ENCODE measurements around the gene SPESP1. TPM values are rescaled to one million over a fixed set of nuclear protein-coding genes. Genes with fewer than 3 reads are reported as not detected.
"Not testable (repeated sequence)": the region's sequence is repeated elsewhere in the genome, so short reads cannot be mapped to it uniquely, and the experiment has no call there.

The SPESP1 gene
- total RNA-seq, 1 donor from 2014 or later: not detected

DNA sequence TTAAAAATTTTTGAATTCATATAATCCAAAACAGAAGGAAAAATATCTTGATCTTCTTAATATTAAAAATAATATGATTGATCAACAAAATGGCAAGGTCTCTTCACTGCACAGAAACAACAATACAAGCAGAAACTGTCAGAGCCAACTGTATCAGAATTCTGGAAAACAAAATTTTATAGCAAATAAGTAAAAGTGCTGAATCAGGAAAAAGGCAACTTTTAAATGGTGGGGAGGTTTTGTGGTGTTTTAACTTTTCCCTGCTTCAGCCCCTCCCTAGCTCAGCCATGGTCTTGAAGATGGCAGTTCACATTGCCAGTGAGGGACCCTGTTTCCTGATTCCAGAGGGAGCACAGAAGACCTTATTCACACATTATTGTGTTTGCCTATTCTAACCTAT lies 37.6 kb downstream of the SPESP1 start:
- TF ChIP-seq, protein P1, sequence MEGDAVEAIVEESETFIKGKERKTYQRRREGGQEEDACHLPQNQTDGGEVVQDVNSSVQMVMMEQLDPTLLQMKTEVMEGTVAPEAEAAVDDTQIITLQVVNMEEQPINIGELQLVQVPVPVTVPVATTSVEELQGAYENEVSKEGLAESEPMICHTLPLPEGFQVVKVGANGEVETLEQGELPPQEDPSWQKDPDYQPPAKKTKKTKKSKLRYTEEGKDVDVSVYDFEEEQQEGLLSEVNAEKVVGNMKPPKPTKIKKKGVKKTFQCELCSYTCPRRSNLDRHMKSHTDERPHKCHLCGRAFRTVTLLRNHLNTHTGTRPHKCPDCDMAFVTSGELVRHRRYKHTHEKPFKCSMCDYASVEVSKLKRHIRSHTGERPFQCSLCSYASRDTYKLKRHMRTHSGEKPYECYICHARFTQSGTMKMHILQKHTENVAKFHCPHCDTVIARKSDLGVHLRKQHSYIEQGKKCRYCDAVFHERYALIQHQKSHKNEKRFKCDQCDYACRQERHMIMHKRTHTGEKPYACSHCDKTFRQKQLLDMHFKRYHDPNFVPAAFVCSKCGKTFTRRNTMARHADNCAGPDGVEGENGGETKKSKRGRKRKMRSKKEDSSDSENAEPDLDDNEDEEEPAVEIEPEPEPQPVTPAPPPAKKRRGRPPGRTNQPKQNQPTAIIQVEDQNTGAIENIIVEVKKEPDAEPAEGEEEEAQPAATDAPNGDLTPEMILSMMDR (IDR thresholded peaks at IDR 0.05; ENCODE audit: partially characterized antibody, unreplicated experiment): no peak
- no peak overlapping the region for H3K4me3 Mint-ChIP-seq (ENCODE audit: unreplicated experiment)
- H3K27me3 Mint-ChIP-seq (ENCODE audit: unreplicated experiment): peaks cover 3% of the 10 kb centered on the region
- no peaks in the 10 kb centered on the region for H3K4me1 Mint-ChIP-seq (ENCODE audit: low read depth, unreplicated experiment)
- DNase-seq: no peak
- H3K36me3 Mint-ChIP-seq (ENCODE audit: unreplicated experiment): peaks cover 16% of the 10 kb centered on the region
- peaks cover 8% of the 10 kb centered on the region for H3K9me3 Mint-ChIP-seq (ENCODE audit: unreplicated experiment)
- no peak overlapping the region for H3K27ac Mint-ChIP-seq (ENCODE audit: unreplicated experiment)

DNA sequence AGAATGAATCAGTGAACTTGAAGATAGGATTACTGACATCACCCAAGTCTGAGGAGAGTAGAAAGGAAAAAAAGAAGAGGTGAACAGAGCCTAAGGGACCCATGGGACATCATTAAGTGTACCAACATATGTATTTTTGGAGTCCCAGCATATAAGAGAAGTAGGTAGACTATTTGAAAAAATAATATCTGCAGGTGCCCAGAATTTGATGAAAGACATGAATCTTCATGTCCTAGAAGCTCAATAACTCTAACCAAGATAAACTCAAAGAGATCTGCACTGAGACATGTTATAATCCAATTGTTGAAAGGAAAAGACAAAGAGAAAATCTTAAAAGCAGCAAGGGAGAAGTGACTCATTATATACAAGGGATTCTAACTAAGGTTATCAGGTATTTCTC lies 39.0 kb downstream of the SPESP1 start:
- Mint-ChIP-seq H3K9me3 (ENCODE audit: unreplicated experiment) (peaks cover 6% of the 10 kb centered on the region), H3K4me1 (ENCODE audit: low read depth, unreplicated experiment) (no peaks in the 10 kb centered on the region), H3K27me3 (ENCODE audit: unreplicated experiment) (peaks cover 3% of the 10 kb centered on the region), H3K27ac (ENCODE audit: unreplicated experiment) (no peak overlapping the region), H3K36me3 (ENCODE audit: unreplicated experiment) (peaks cover 16% of the 10 kb centered on the region), H3K4me3 (ENCODE audit: unreplicated experiment) (no peak overlapping the region)
- DNase-seq: no peak
- TF ChIP-seq, protein P1 (IDR thresholded peaks at IDR 0.05; ENCODE audit: partially characterized antibody, unreplicated experiment): no peak

DNA sequence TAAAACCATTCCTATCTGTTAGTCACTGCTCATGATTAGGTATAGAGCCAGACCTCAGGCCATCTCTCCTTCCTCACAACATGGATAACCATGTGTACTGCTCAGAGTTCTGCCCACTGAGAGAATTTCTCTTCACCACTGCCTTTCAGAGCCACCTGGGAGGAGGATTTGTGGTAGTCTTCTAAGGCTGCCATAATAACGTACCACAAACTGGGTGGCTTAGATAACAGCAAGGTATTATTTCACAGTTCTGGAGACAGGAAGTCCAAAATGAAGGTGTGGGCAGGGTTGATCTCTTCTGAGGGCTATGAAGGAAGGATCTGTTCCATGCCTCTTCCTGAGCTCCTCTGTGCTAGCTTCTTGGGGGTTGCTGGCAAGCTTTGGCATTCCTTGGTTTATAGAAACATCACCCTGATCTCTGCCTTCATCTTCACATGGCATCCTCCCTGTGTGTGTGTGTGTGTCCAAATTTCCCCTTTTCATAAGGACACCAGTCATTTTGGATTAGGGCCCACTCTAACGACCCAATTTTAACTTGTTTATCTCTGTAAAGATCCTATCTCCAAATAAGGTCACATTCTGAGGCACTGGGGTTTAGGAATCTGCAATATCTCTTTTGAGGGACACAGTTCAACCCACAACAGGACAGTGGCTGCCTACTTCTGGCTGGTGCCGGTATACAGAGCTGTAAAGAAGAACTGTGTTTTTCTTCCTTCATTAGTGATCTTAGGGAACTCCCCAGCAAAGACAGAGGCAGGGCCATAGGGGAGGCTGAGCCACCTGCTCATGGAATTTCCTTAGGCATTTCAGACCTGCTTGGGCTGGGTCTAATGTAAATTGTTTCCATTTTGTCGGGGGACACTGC lies 42.1 kb downstream of the SPESP1 start:
- no peak overlapping the region for H3K4me3 Mint-ChIP-seq (ENCODE audit: unreplicated experiment)
- peaks cover 11% of the 10 kb centered on the region for H3K36me3 Mint-ChIP-seq (ENCODE audit: unreplicated experiment)
- peaks cover 4% of the 10 kb centered on the region for H3K9me3 Mint-ChIP-seq (ENCODE audit: unreplicated experiment)
- H3K4me1 Mint-ChIP-seq (ENCODE audit: low read depth, unreplicated experiment): no peaks in the 10 kb centered on the region
- TF ChIP-seq, protein P1 (IDR thresholded peaks at IDR 0.05; ENCODE audit: partially characterized antibody, unreplicated experiment): no peak
- no peak for DNase-seq
- no peaks in the 10 kb centered on the region for H3K27me3 Mint-ChIP-seq (ENCODE audit: unreplicated experiment)
- no peak overlapping the region for H3K27ac Mint-ChIP-seq (ENCODE audit: unreplicated experiment)

DNA sequence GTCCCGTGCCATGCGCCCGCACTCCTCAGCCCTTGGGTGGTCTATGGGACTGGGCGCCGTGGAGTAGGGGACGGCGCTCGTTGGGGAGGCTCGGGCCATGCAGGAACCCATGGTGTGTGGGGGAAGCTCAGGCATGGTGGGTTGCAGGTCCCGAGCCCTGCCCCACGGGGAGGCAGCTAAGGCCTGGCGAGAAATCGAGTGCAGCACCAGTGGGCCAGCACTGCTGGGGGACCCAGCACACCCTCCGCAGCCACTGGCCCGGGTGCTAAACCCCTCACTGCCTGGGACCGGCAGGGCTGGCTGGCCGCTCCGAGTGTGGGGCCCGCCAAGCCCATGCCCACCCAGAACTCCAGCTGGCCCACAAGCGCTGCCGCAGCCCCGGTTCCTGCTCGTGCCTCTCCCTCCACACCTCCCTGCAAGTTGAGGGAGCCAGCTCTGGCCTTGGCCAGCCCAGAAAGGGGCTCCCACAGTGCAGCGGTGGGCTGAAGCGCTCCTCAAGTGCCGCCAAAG lies 45.4 kb downstream of the SPESP1 start:
- H3K4me1 Mint-ChIP-seq (ENCODE audit: low read depth, unreplicated experiment); H3K9me3 Mint-ChIP-seq (ENCODE audit: unreplicated experiment); H3K27me3 Mint-ChIP-seq (ENCODE audit: unreplicated experiment); DNase-seq; H3K4me3 Mint-ChIP-seq (ENCODE audit: unreplicated experiment); H3K27ac Mint-ChIP-seq (ENCODE audit: unreplicated experiment): not testable (repeated sequence)
- peaks cover 14% of the 10 kb centered on the region for H3K36me3 Mint-ChIP-seq (ENCODE audit: unreplicated experiment)

DNA sequence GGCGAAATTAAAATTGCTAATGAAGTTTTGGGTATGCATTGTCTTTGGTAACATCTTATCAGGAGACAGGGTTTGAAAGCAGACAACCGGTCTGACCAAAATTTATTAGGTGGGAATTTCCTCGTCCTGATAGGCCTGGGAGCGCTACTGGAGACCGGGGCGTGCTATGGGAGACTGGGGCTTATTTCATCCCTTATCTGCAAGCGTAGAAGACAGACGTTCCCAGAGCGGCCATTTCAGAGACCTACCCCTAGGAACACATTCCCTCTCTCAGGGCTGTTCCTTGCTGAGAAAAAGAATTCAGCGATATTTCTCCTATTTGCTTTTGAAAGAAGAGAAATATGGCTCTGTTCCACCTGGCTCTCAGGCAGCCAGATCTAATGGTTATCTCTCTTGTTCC lies 47.1 kb downstream of the SPESP1 start:
- H3K4me3 Mint-ChIP-seq (ENCODE audit: unreplicated experiment); H3K4me1 Mint-ChIP-seq (ENCODE audit: low read depth, unreplicated experiment); H3K9me3 Mint-ChIP-seq (ENCODE audit: unreplicated experiment); H3K27me3 Mint-ChIP-seq (ENCODE audit: unreplicated experiment); DNase-seq; H3K27ac Mint-ChIP-seq (ENCODE audit: unreplicated experiment): not testable (repeated sequence)
- H3K36me3 Mint-ChIP-seq (ENCODE audit: unreplicated experiment): peaks cover 14% of the 10 kb centered on the region

DNA sequence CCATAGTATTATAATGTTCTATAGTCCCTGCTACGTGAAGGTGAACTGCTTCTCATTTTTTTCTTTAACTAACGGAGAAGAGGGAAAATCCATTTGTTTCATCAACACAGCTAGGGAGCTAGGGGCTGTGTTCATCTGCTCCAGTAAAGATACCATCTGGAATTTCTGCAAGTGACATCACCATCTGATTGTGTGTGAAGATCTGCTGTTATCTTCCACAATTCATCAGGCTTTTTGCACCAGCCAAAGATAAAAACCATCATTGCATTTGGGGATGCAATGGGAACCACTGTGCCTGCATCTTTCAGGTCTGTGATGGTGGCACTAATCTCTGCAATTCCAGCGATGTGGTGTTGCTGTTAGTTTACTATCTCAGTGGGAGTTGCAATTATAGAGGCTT lies 48.7 kb downstream of the SPESP1 start:
- Mint-ChIP-seq H3K27me3 (ENCODE audit: unreplicated experiment) (no peaks in the 10 kb centered on the region), H3K9me3 (ENCODE audit: unreplicated experiment) (peaks cover 4% of the 10 kb centered on the region), H3K27ac (ENCODE audit: unreplicated experiment) (no peak overlapping the region), H3K4me3 (ENCODE audit: unreplicated experiment) (no peak overlapping the region), H3K36me3 (ENCODE audit: unreplicated experiment) (peaks cover 14% of the 10 kb centered on the region), H3K4me1 (ENCODE audit: low read depth, unreplicated experiment) (no peaks in the 10 kb centered on the region)
- no peak for DNase-seq
- TF ChIP-seq, protein P1 (IDR thresholded peaks at IDR 0.05; ENCODE audit: partially characterized antibody, unreplicated experiment): no peak
